Measurements from ENCODE around the gene PPIL1.
"Not testable (repeated sequence)": the region's sequence is repeated elsewhere in the genome, so short reads cannot be mapped to it uniquely, and the experiment has no call there.

The PPIL1 gene

GRCh38 chr6:36815962-36816735, 58.5 kb downstream of the PPIL1 start:
- DNase-seq (ENCODE audit: low read depth in 2 of 2) = no peak

GRCh38 chr6:36814249-36814648, 60.4 kb downstream of the PPIL1 start:
- DNase-seq (ENCODE audit: low read depth in 2 of 2) = no peak

GRCh38 chr6:36813526-36813925, 61.1 kb downstream of the PPIL1 start:
- no peak for DNase-seq (ENCODE audit: low read depth in 2 of 2)

GRCh38 chr6:36813047-36813446, 61.6 kb downstream of the PPIL1 start:
- not testable (repeated sequence) for DNase-seq (ENCODE audit: low read depth in 2 of 2)

GRCh38 chr6:36809941-36810803, 64.4 kb downstream of the PPIL1 start:
- no peak for DNase-seq (ENCODE audit: low read depth in 2 of 2)

- no peak for DNase-seq (ENCODE audit: low read depth in 2 of 2)
These were observed 65.4 kb downstream of the PPIL1 start for GRCh38 chr6:36809156-36809555.

GRCh38 chr6:36808634-36809033, 66.0 kb downstream of the PPIL1 start:
- no peak for DNase-seq (ENCODE audit: low read depth in 2 of 2)

GRCh38 chr6:36807750-36808149, 66.9 kb downstream of the PPIL1 start:
- no peak for DNase-seq (ENCODE audit: low read depth in 2 of 2)

- no peak for DNase-seq (ENCODE audit: low read depth in 2 of 2)
These were observed 67.5 kb downstream of the PPIL1 start for GRCh38 chr6:36807143-36807542.

- DNase-seq (ENCODE audit: low read depth in 2 of 2) = no peak
These were observed 68.7 kb downstream of the PPIL1 start for GRCh38 chr6:36805917-36806316.

- DNase-seq (ENCODE audit: low read depth in 2 of 2) = no peak
These were observed 69.4 kb downstream of the PPIL1 start for GRCh38 chr6:36805096-36805797.
